HG03139 (cell line): ENCODE data around the gene ABR.

Source experiments
- ATAC-seq: cut with Tn5 transposase; IDR thresholded peaks from one replicate; pipeline ENCODE4 v1.9.1; 2021; ENCODE audit not compliant: unreplicated experiment

Gene ABR

DNA sequence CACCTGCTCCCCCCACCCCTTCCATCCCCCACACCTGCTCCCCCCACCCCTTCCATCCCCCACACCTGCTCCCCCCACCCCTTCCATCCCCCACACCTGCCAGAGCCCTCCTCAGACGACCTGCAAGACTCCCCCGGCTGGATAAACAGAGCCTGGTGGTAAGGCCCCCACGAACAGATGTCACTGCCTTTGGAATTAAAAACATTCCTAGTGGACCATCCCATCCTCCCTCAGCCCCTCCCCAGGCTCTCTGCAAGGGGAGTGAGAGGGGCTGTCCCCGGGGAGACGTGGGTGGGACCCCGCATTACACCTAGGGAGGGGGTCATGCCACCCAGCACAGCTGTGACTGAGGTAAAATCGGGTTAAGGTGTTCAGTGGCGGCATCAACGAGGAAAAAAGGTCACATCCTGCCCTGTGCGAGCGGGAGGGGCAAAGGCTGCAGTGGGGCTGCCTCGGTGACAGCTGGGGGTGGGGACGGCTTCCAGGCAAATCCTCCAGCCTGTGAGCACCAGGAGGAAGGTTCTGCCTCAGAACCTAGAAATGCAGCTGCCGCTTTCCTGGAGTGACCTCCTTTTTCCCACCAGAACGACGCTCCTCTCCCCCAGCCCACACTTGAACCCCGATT, 144.1 kb downstream of the ABR start:
- ATAC-seq = no peak

DNA sequence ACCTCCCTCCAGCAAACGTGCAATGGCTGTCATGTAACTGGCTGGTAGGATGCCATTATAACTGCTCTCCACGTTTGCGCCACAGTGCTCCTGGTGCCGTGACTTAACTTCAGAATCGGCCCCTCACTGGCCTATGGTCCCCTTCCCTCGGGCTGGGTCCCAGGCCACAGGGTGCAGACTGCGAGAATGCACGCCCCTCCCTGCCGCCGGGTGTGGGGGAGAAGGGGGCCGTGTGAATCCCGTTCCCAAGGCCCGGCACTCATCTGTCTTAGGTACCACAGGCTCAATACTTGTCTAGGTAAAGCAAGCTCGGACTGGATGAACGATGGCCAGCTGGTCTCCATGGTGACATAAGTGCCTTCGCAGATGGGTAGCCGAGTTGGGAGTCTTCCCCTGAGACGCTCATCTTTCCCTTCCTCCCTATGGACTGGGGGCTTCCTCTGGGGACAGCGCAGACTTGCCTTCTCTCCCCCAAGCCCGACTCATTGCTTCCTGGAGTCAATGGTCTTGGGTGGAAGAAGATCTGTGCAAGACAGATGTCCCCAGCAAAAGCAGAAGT, 145.1 kb downstream of the ABR start:
- no peak for ATAC-seq

DNA sequence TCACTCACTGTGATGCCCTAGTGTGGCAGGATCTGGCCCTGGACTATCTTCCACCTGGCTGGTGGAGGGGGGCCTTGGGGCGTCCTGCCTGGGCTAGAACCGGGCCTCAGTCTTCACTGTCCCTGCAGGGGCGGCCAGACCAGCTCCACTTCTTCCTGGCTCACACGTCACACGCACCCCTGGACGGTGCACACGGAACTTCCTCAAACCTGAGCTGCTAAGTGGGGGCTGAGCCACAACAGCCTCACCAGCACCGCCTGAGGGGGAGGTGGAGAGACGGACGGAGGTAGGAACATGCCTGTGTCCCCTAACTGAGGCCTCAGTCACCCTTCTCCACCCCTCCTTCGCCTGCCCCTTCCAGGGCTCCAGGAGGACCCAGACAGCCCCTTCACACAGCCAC, 146.3 kb downstream of the ABR start:
- no peak for ATAC-seq

DNA sequence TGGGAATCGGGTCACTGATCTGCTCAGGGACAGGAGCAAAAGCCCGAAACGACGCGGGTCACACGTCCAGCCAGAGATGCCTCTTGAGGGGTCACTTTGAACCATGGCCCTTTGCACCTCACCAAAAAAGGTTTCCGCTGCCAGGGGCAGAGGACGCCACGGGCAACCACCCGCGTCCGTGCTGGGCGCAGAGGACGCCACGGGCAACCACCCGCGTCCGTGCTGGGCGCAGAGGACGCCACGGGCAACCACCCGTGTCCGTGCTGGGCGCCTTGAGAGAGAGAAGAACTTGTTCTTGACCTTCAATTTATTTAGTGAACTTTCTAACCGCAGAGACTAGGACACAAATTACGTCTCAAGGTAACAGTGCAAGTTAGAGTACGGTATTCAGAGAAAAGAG, 147.4 kb downstream of the ABR start:
- ATAC-seq = no peak

DNA sequence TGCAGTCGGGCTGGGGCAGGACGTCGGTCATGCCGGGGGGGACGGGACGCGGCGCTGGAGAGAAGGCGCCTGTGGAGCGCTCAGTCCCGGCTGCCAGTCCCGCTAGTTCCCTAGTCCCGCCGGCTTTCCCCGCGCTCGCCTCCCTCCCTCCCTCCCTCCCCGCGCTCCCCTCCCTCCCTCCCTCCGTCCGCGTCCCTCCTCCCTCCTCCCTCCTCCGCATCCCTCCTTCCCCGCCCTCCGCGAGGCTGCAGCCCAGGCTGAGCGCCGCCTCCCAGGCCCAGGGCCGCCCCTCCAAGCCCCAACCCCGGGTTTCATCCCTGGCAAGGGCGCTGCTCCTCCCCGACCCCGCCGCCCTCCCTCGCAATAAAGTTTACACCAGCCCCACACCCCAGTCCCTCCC, 148.1 kb downstream of the ABR start:
- ATAC-seq = no peak

DNA sequence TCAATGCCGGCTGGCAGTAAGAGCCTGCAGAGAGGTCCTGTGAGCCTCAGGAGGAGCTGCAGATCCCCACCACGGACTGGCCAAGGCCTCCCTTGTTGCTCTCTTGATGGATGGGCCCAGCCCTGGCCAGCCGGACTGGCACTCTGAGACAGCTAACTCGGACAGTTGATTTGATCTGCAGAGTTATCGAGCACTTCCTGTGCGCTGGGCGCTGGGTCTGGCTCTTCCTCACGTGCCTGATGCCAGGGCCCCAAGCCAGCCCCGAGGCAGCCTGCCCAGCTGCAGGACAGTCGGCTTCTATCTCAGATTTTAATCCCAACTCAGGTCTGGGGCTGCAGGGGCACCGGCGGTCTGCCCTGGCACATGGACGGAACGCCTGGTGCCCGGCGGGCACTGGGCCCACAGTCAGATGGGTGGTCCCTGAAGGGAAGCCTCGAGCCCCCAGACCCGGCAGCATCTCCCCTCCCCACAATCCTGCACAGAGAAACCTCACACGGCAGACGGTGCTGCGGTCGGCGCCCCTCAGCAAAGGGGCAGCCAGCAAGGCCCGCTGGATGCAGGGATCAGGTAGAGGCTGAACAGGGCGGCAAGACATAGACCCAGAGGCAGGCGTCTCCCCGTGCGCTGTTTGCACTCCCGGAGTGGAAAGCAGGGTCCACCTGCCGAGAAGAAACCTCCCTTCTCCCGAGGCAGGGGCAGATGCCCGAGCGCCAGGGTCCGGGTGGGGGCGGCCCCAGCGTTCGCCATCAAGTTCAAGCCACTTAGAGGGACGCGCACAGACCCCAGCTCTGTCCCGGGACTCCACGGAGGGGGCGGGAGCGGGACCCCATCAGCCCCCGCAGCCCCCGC, 148.9 kb downstream of the ABR start:
- no peak for ATAC-seq

DNA sequence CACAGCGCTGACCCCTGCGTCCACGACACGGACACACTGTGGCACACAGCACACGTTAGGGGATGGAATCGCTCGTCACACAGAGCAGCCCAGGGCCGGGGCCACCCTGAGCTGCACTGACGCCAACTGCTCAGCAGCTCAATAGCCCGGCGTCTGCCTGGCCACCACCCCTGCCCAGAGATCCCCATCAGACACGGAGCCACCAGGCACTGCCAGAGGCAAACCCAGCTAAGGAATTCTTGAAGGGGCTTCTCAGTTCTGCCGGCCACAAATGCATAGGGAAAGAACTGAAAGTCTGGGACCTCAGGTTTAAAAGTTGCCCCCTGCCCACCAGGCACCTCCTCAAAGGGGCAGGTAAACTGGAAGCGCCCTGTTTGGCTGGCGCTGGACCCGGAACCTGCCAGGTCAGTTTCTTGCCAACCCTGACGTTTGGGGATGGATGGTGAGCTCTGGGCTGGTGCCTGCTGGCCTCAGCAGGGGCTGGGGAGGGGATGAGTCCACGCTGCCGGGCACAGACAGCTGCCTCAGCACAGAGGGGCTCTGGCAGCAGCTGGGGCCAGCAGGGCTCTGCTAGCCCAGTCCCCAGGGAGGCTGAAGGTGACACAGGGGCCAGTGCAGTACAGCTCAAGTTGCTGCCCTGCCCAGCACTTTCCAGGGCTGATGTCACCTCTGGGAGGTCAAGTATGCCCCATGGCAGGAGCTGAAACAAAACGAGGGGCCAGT, 149.7 kb downstream of the ABR start:
- ATAC-seq = no peak

DNA sequence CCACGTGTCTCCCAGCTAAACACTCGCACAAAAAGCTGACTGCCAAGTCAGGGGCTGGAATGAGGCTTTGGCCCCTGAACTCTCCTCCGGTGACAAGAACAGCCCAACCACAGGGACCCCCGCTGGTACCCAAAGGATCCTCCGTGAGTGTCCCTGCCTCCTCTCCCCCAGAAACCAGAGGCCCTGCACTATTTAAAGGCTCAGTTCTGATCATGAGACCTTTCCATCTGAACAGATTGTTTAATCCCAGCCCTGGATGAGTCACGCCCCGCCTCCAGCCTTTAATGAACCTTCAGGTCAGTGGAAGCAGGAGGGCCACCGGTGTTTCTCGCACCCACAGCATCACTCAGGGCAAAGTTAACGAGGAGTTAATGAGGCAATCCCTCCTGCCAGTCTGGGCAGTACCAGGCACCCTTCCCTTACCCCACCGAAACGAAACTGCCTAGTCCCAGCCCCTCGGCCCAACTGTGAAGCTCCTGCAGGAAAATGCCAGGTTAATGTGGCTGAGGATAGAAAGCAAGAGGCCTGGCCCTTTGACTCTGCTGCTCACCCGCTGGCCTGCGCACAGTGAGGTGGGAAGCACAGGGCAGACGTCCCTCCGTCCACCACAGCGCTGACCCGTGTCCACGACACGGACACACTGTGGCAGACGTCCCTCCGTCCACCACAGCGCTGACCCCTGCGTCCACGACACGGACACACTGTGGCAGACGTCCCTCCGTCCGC, 150.4 kb downstream of the ABR start:
- no peak for ATAC-seq

DNA sequence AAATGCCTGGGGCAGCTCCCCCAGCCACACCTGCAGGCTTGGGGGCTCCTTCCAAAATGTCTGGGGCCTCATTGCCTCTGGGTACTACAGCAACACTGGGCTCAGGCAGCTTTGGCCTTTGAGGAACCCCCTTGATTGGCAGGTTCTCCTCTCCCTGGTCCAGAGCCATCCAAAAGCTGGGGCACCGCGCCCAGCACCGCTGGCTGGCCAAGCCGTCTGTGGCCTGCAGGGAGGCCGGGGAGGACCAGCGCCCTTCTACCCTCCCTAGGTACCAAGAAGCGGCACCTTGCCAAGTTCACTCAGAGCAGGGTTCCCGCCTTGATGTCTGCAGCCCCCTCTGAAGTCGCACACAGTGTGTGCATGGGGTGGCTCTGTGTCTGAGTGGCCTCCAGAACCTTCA, 152.7 kb downstream of the ABR start:
- no peak for ATAC-seq

DNA sequence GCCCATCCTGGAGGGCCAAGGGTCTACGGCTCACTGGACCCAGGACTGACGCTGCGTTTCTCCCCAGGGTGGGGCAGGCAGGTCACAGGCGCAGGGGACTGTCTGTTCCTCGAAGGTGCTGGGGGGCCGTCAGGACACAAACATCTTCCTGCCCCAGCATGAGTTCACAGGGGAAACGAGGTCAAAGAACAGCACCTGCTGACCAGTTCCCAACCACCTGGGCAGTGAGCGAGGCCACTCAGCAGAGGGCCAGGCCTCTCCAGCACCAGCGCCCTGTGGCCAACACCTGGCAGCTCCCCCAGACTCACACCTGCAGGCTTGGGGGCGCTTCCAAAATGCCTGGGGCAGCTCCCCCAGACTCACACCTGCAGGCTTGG, 153.2 kb downstream of the ABR start:
- ATAC-seq = no peak

DNA sequence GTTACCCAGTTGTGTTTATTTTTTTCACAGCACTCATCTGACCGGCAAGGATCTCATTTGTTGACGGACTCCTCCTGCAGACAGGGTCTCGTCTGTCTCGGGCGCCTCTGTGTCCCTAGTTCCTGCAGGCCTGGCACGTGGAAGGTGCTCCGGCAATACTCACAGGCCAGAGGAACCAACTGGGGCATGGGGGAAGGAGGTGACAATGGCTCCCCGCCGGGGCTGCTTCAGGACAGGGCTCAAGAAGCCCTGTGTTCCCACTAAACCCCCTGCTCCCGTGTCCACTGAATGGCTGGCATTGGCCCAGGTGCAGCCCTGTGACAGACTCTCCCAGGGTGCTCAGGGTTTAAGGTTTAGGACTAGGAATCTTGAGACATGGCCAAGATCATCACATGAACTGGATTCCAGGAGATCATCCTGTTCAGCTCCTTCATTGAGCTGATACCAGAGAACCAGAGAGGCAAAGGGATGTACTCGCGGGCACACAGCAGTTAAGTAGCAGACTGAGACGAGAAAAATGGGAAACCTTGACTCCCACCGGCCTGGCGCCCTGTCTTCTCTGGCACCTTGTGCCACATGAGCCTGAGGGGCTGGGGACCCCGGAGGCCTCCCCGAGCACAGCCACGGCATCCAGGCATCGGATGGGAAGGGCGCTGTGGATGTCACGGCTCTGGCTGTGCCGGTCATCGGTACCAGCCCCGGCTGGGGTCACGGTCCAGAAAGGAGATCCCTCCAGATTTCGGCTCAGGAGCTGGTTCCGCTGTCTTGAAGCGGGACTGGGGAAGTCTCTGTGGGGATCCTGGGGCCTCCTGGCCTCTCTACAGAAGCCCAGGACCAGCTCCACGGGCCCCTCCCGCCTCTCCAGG, 153.8 kb downstream of the ABR start:
- ATAC-seq = no peak

DNA sequence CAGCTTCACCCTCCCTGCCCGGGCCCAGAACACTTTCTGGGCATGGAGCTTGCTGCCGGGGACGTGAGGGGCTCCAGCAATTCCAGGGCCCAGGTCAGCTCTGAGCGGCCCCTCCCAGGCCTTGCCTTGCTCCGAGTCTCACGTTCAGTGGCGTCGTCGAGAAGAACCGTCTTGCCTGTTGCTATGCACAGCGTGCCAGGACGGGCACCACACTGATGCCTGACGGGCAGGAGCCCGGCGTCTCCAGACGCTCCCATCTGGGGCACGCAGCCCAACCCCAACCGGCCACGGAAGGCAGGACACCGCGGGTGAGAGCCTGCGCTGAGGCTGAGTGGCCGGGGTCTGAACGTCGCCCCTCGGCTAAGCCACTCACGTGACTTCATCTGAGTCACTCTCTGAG, 155.7 kb downstream of the ABR start:
- no peak for ATAC-seq

DNA sequence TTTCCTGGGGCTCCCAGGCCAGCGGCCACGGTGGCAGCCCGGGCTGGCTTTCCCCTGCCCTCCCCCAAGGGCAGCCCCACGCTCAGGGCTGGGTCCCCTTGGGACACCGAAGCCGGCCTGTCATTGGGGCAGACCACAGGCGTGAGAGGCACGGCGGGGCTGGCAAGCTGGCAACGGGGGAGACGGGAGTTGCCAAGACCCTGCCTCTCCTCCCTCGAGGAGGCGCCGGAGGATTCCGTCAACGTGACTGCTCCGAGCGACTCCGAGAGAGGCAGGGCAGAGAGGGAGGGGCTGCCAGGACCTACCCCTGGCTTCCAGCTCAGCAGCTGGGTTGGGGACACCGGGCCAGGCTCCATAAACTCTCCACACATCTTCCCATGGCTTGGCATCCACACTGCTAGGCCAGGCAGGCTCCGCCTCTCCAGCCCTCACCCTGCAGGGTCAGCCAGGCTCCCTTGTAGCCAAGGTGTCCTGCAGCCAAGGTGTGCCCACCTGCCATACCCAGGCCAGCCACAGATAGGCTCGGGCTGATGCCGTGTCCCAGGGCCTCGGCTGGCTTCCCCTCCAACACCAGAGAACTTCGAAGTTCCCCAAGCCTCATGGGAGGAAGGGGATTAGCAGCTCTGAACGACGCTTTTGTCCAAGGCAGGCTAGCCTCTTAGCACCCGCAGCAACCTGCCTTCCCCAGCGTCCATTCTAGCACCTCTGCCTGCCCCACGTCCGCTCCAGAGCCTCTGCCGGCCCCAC, 157.3 kb downstream of the ABR start:
- ATAC-seq = no peak

DNA sequence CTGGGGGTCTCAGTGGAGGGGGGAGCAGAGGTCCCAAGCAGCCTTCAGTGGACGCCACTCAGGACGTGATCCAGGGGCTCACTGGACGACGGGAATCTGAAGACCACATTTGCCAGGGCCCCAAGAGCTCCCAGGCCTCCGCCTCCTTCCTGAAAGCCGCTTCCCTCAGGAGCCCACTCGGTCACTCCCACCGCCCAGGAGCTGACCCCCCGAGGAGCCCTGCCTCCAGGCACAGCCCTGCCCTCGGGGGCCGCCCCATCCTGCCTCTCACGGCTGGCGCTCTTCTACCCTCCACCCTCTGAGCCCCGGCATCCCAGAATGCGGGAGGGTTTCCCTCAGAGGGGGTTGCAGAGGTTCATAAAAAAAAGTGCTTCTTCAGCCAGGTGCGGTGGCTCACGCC, 158.6 kb downstream of the ABR start:
- no peak for ATAC-seq

DNA sequence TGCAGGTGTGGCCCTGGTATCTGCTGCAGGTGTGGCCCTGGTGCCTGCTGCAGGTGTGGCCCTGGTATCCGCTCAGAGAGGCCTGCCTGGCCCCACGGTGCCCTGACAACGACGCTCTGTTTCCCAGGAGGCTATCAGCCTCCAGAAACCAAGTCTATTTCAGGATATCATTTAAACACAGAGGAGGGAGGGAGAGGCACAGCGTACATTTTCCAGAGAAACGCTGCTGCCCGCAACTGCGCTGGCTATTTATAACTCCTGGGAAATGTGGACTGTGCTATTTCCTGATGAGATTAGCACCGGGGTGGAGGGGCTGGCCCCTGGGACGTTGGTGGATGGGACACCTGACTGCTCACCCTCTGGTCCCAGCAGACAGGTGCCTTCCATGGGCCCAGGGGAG, 160.3 kb downstream of the ABR start:
- ATAC-seq = no peak

DNA sequence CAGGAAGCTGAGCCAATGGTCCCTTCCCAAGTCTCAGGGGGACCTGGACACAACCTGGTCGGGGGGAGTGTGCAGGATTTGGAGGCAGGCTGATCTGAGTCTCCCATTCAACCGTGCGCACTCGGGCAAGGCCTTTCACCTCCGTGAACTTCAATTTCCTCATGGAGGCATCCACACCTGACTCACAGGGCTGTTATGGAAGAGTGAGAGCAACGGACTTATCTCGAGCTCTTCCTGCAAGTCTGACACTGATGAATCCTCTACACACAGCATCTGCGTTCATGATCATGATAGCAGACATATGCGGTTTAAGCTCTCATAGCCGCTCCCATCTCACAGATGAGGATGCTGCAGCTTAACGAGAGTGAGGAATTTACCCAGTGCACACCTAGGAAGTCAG, 161.2 kb downstream of the ABR start:
- no peak for ATAC-seq

DNA sequence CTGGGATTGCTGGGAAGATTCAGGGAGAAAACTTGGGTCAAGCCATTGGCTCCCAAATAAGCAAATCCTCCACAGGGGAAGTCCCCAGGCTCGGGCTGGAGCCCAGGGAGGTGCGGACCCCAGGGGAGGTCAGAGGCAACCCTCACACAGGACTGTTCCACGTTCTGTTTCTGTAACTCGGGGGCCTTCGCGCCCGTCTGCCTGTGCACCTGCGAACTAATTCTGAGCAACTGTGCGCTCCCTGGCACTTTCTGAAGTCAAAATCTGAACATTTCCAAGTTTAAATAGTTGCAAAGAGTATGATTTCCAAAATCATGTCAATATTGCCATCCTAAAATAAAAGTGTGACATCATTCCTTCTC, 166.1 kb downstream of the ABR start:
- no peak for ATAC-seq

DNA sequence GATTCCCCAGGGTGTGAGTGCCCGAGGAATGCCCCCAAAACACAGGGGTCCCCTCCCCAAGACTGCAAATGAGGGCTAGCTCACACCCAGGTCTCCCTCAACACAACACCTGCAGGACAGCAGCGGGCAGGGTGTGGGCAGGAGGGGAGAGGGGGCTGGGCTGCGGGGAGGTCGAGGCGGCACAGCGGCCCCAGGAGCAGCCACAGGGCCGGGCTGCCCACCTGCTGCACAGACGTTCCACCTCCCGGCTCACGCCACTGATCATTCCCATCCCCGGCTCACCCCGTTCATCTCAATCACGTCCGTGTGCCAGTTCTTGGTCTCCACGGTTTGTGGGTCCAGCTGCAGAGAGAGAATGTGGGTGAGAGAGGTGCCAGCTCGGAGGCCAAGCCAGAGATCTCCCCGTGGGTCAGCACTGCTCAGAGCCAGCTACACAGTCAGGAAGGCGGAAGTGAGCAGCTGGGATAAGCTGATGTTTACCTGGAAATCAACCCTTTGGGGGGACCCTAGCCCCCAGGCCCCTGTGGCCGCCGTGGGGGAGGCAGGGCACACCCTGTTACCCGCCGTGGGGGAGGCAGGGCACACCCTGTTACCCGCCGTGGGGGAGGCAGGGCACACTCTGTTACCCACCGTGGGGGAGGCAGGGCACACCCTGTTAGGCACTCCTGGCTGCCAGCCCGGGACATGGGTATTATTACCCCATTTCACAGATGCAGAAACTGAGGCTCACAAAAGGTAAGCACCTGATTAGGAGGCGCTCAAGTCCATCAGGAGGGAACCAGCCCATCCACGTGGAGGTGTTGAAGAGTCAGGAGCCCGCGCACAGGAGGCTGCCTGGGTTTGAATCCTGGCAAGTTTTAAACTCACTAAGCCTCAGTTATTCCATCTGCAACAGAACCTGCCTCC, 166.7 kb downstream of the ABR start:
- no peak for ATAC-seq
